ENCODE measurements around the gene F7. TPM values are rescaled to one million over a fixed set of nuclear protein-coding genes. Genes with fewer than 3 reads are reported as not detected.

F7 gene
- total and polyA plus RNA-seq, 4 donors = 0.08 to 0.69 TPM; not detected in 2

DNA sequence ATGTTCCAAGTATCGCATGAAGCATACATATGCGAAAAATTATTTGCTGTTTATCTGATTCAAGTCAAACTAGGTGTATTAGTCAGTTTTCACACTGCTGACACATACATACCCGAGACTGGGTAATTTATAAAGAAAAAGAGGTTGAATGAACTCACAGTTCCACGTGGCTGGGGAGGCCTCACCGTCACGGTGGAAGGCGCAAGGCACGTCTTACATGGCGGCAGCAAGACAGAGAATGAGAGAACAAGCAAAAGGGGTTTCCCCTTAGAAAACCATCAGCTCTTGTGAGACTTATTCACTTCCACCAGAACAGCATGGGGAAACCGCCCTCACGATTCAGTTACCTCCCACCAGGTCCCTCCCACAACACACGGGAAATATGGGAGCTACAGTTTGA is 39.9 kb downstream of the F7 start:
- intact Hi-C loops (cut with DNase I) = no loop called here
- no peak for DNase-seq
- H3K4me3 ChIP-seq (ENCODE audit: low read length in 2 of 2) = no peak overlapping the region
- ATAC-seq (ENCODE audit: low FRiP score) = no peak
- no peak overlapping the region for H3K27ac ChIP-seq (ENCODE audit: low read depth in 1 of 2, low read length in 2 of 2)
- H3K4me1 ChIP-seq (ENCODE audit: control insufficient read depth in 1 of 2, insufficient read depth in 2 of 2, low read length in 2 of 2) = no peaks in the 10 kb centered on the region
- H3K36me3 ChIP-seq (ENCODE audit: control insufficient read depth in 1 of 2, insufficient read depth in 2 of 2, low read length in 1 of 2) = no peaks in the 10 kb centered on the region
- H3K9me3 ChIP-seq (ENCODE audit: control insufficient read depth, low read length) = no peaks in the 10 kb centered on the region
- 85 to 87% methylated on average over 12 of the region's 12 CpGs for WGBS, 2 donors
- H3K27me3 ChIP-seq (ENCODE audit: control insufficient read depth in 1 of 2, insufficient read depth in 2 of 2, low read length in 1 of 2) = no peaks in the 10 kb centered on the region

DNA sequence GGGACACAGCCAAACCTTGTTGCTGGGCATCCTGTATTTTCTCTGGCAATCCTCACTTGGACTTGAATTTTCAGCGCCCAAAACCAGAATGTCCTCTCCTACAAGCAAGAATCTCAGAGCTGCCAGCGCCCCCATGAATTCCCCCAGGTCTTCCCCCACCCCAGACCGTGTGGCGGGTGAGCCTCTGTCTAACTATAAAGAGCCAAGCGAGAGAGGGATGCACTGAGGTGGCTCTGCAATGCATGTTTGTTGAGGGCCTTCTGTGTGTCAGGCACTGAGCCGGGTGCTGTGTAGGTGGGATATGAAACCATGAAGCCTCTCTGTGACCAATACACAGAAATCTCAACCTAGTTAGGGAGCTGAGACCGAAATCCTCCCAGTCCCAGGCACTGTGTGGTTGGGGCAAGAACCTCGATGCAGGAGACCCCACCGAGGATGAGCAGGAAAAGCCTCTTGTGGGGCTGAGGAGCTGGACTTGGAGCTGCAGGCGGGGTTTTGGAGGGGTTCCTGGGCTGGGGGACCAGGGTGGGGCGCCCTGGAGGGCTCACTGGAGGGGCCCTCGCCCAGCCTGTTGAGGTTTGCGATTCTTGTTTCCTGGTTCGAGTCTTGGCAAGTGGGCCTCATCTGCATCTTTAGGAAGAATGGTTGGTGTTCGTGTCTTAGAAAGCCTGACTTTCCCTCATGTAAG is 40.5 kb downstream of the F7 start:
- intact Hi-C loops (cut with DNase I) = no loop called here
- Histone ChIP-seq H3K27me3 (ENCODE audit: control insufficient read depth in 1 of 2, insufficient read depth in 2 of 2, low read length in 1 of 2) (no peaks in the 10 kb centered on the region), H3K4me1 (ENCODE audit: control insufficient read depth in 1 of 2, insufficient read depth in 2 of 2, low read length in 2 of 2) (no peaks in the 10 kb centered on the region), H3K27ac (ENCODE audit: low read depth in 1 of 2, low read length in 2 of 2) (no peak overlapping the region), H3K36me3 (ENCODE audit: control insufficient read depth in 1 of 2, insufficient read depth in 2 of 2, low read length in 1 of 2) (no peaks in the 10 kb centered on the region), H3K9me3 (ENCODE audit: control insufficient read depth, low read length) (no peaks in the 10 kb centered on the region), H3K4me3 (ENCODE audit: low read length in 2 of 2) (no peak overlapping the region)
- WGBS, 2 donors = 85 to 87% methylated on average over 15 of the region's 15 CpGs
- ATAC-seq (ENCODE audit: low FRiP score) = no peak
- no peak for DNase-seq

DNA sequence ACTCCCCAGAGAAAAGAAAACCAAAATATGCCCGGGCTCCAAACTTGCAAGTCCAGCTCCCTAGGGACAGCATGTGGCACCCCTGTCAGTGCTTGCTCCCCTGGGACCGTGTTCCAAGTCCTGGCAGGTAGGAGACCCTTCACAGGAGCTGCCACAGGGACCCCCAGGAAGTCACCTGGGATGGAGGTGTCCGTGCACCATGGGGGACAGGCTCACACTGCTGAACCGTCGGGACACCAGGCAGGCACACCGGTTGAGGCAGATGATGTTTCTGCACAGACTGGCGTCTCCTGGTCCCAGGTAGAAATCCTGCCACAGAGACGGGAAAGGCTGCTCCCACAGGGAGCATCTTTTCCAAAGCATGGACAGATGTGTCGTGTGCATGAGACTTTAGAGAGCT is 41.2 kb downstream of the F7 start:
- intact Hi-C loops (cut with DNase I) = no loop called here
- H3K4me1 ChIP-seq (ENCODE audit: control insufficient read depth in 1 of 2, insufficient read depth in 2 of 2, low read length in 2 of 2) = no peaks in the 10 kb centered on the region
- no peak overlapping the region for H3K4me3 ChIP-seq (ENCODE audit: low read length in 2 of 2)
- no peaks in the 10 kb centered on the region for H3K27me3 ChIP-seq (ENCODE audit: control insufficient read depth in 1 of 2, insufficient read depth in 2 of 2, low read length in 1 of 2)
- no peaks in the 10 kb centered on the region for H3K9me3 ChIP-seq (ENCODE audit: control insufficient read depth, low read length)
- no peak for DNase-seq
- no peak overlapping the region for H3K27ac ChIP-seq (ENCODE audit: low read depth in 1 of 2, low read length in 2 of 2)
- WGBS, 2 donors = 76% methylated on average over 9 of the region's 9 CpGs
- no peaks in the 10 kb centered on the region for H3K36me3 ChIP-seq (ENCODE audit: control insufficient read depth in 1 of 2, insufficient read depth in 2 of 2, low read length in 1 of 2)
- no peak for ATAC-seq (ENCODE audit: low FRiP score)

DNA sequence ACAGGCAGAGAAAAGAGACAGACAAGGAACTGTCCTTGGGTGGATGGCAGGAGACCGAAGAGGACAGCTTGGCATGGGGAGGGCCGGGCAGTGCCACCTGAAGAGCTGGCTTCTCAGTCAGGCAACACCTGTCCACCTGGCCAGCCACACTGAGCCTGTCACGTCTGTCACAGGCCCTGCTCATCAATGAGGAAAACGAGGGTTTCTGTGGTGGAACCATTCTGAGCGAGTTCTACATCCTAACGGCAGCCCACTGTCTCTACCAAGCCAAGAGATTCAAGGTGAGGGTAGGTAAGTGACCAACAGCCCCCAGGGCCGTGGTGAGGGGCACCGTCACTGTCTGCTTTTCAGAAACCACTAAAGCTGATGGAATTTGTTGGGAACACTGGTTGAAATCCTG is 41.6 kb downstream of the F7 start:
- no peak for ATAC-seq (ENCODE audit: low FRiP score)

DNA sequence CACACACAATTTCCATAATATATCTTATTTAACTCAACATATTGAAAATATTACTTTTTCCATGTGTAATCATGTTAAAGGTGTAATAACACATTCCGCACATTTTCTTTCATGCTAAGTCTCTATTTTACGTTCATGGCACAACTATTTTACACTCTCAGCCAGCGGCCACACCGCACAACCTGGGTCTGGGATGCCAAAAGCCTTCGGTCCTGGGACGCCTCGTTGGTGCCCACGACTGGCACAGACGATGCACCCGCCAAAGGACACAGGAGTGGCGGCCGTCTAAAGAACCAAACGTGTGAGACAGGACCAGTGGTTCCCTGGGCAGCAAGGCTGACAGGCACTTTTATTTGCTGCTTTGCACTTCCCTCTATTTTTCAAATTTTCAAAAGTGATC is 42.8 kb downstream of the F7 start:
- intact Hi-C loops (cut with DNase I) = no loop called here
- DNase-seq (no peak), ATAC-seq (ENCODE audit: low FRiP score) (no peak)
- H3K4me3 ChIP-seq (ENCODE audit: low read length in 2 of 2) = no peak overlapping the region
- no peaks in the 10 kb centered on the region for H3K9me3 ChIP-seq (ENCODE audit: control insufficient read depth, low read length)
- H3K27me3 ChIP-seq (ENCODE audit: control insufficient read depth in 1 of 2, insufficient read depth in 2 of 2, low read length in 1 of 2) = no peaks in the 10 kb centered on the region
- WGBS, 2 donors = 90 to 93% methylated on average over 13 of the region's 13 CpGs
- no peaks in the 10 kb centered on the region for H3K4me1 ChIP-seq (ENCODE audit: control insufficient read depth in 1 of 2, insufficient read depth in 2 of 2, low read length in 2 of 2)
- H3K27ac ChIP-seq (ENCODE audit: low read depth in 1 of 2, low read length in 2 of 2) = no peak overlapping the region
- H3K36me3 ChIP-seq (ENCODE audit: control insufficient read depth in 1 of 2, insufficient read depth in 2 of 2, low read length in 1 of 2) = no peaks in the 10 kb centered on the region

More for the DNA sequence above, 41.6 kb downstream of the F7 start:
- no peaks in the 10 kb centered on the region for H3K27me3 ChIP-seq (ENCODE audit: control insufficient read depth in 1 of 2, insufficient read depth in 2 of 2, low read length in 1 of 2)
- H3K4me3 ChIP-seq (ENCODE audit: low read length in 2 of 2) = no peak overlapping the region
- no peaks in the 10 kb centered on the region for H3K9me3 ChIP-seq (ENCODE audit: control insufficient read depth, low read length)
- intact Hi-C loops (cut with DNase I) = no loop called here
- H3K27ac ChIP-seq (ENCODE audit: low read depth in 1 of 2, low read length in 2 of 2) = no peak overlapping the region
- no peaks in the 10 kb centered on the region for H3K36me3 ChIP-seq (ENCODE audit: control insufficient read depth in 1 of 2, insufficient read depth in 2 of 2, low read length in 1 of 2)
- WGBS, 2 donors = 89 to 90% methylated on average over 8 of the region's 8 CpGs
- no peaks in the 10 kb centered on the region for H3K4me1 ChIP-seq (ENCODE audit: control insufficient read depth in 1 of 2, insufficient read depth in 2 of 2, low read length in 2 of 2)
- no peak for DNase-seq

DNA sequence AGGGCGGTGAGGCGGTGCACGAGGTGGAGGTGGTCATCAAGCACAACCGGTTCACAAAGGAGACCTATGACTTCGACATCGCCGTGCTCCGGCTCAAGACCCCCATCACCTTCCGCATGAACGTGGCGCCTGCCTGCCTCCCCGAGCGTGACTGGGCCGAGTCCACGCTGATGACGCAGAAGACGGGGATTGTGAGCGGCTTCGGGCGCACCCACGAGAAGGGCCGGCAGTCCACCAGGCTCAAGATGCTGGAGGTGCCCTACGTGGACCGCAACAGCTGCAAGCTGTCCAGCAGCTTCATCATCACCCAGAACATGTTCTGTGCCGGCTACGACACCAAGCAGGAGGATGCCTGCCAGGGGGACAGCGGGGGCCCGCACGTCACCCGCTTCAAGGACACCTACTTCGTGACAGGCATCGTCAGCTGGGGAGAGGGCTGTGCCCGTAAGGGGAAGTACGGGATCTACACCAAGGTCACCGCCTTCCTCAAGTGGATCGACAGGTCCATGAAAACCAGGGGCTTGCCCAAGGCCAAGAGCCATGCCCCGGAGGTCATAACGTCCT is 43.4 kb downstream of the F7 start:
- Histone ChIP-seq H3K36me3 (ENCODE audit: control insufficient read depth in 1 of 2, insufficient read depth in 2 of 2, low read length in 1 of 2) (no peaks in the 10 kb centered on the region), H3K4me1 (ENCODE audit: control insufficient read depth in 1 of 2, insufficient read depth in 2 of 2, low read length in 2 of 2) (no peaks in the 10 kb centered on the region), H3K27ac (ENCODE audit: low read depth in 1 of 2, low read length in 2 of 2) (no peak overlapping the region), H3K9me3 (ENCODE audit: control insufficient read depth, low read length) (no peaks in the 10 kb centered on the region), H3K27me3 (ENCODE audit: control insufficient read depth in 1 of 2, insufficient read depth in 2 of 2, low read length in 1 of 2) (no peaks in the 10 kb centered on the region), H3K4me3 (ENCODE audit: low read length in 2 of 2) (no peak overlapping the region)
- intact Hi-C loops (cut with DNase I) = no loop called here
- no peak for ATAC-seq (ENCODE audit: low FRiP score)
- WGBS, 2 donors = 95 to 96% methylated on average over 38 of the region's 38 CpGs
- no peak for DNase-seq

DNA sequence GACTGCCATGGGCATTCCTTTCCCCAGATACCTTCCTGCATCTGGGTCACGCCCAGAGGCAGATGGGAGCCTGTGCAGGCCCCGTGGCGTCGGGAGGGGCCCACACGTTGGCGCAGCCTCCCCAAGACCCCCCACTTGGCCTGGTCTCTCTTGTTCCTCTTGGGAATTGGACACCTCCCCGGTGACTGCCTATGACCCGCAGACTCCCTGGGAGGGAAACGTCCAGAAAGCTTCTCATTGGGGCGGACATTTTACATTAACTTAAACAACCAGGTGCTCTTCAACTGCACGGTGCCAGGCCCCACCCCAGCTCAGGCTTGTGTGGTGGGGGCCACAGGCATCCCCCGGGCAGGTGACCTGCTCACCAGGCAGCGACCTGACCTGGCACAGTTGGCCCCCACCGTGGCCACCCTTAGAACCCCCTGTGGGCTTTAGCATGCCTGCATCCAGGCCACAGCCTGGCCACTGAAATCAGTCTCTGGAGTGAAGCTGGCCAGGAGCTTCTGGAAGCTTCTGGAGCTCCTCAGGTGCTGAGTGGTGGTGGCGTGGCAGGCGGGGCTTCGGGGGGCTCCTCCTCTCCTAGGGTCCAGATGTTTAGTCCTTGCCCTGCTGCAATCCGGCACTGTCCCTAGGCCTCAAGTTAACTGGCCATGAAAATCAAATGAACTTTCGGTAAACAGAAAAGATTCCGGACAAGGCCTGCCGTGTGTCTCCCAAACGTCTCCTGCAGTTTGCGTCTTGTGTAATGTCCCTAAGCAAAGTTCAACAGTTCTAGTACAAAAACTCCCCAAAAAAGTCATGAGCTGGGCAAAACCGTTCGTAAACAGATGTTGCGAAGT is 44.3 kb downstream of the F7 start:
- no peak overlapping the region for H3K27ac ChIP-seq (ENCODE audit: low read depth in 1 of 2, low read length in 2 of 2)
- no peak for DNase-seq
- intact Hi-C loops (cut with DNase I) = loop anchor here (5.0 to 10.0 kb wide), 2 partner anchors 103 to 115 kb away; no protein-coding TSS in a partner anchor
- no peak for ATAC-seq (ENCODE audit: low FRiP score)
- WGBS, 2 donors = 90 to 94% methylated on average over 26 of the region's 26 CpGs
- H3K36me3 ChIP-seq (ENCODE audit: control insufficient read depth in 1 of 2, insufficient read depth in 2 of 2, low read length in 1 of 2) = no peaks in the 10 kb centered on the region
- H3K9me3 ChIP-seq (ENCODE audit: control insufficient read depth, low read length) = no peaks in the 10 kb centered on the region
- H3K27me3 ChIP-seq (ENCODE audit: control insufficient read depth in 1 of 2, insufficient read depth in 2 of 2, low read length in 1 of 2) = no peaks in the 10 kb centered on the region
- H3K4me3 ChIP-seq (ENCODE audit: low read length in 2 of 2) = no peak overlapping the region
- H3K4me1 ChIP-seq (ENCODE audit: control insufficient read depth in 1 of 2, insufficient read depth in 2 of 2, low read length in 2 of 2) = no peaks in the 10 kb centered on the region

DNA sequence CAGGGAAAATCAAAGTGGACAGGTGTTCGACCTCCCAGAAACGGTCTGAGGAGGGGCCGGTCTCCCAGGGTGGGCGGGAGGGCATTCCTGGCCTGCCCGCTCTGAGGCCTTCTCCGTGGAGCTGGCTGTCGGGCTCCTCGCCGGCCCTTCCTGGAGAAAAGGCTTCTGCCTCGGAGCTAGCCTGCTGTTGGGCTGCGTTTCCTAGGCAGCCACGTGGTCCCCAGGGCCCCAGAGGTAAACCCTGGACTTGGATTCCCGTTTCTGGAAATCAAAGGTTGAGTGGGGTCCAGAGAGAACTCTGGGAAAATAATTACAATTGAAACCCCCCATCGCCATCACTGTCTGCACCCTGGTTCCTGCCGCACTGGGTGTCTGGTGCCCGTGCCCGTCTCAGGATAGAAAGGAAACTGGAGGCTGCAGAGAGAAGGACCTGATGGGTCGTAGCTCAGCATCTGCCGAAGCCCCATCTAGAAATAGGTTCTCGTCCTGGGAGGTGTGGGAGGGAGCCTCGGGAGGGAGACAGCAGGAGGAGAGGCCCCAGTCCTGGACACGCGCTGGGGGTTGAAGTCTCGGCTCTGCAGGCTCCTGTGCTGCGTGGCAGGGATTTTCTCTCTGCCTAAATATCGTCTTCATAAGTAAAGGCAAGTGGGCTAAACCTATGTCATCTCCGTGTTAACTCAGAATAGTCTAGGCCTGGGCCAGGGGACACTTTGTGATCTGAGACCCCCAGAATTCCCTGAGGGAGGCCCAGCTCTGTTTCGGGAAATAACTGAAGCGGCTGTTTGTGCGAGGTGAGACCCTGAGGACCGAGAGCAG is 45.2 kb downstream of the F7 start:
- WGBS, 2 donors = 89% methylated on average over 31 of the region's 31 CpGs
- Histone ChIP-seq H3K9me3 (ENCODE audit: control insufficient read depth, low read length) (no peaks in the 10 kb centered on the region), H3K27ac (ENCODE audit: low read depth in 1 of 2, low read length in 2 of 2) (no peak overlapping the region), H3K4me3 (ENCODE audit: low read length in 2 of 2) (no peak overlapping the region), H3K4me1 (ENCODE audit: control insufficient read depth in 1 of 2, insufficient read depth in 2 of 2, low read length in 2 of 2) (no peaks in the 10 kb centered on the region), H3K27me3 (ENCODE audit: control insufficient read depth in 1 of 2, insufficient read depth in 2 of 2, low read length in 1 of 2) (no peaks in the 10 kb centered on the region), H3K36me3 (ENCODE audit: control insufficient read depth in 1 of 2, insufficient read depth in 2 of 2, low read length in 1 of 2) (no peaks in the 10 kb centered on the region)
- DNase-seq = no peak
- intact Hi-C loops (cut with DNase I) = loop anchor here (5.0 to 10.0 kb wide), 2 partner anchors 103 to 116 kb away; no protein-coding TSS in a partner anchor
- ATAC-seq (ENCODE audit: low FRiP score) = no peak

Data from aorta (tissue), 5 donors.